Renal cortical epithelial cell (primary cell): ENCODE results near the gene LRRC46. TPM values are rescaled to one million over a fixed set of nuclear protein-coding genes. Genes with fewer than 3 reads are reported as not detected.

Experiments used
- DNase-seq: peaks from one replicate; pipeline ENCODE4 v3.0.0-alpha.2; 2011; ENCODE audit warnings: low read depth
- total RNA-seq: library from RNA; depleted of rRNA; stranded (reverse); fragments of >200 nt; gene quantifications from 2 replicates; pipeline ENCODE4 v1.2.3, GENCODE V29; 2014

The LRRC46 gene
- total RNA-seq, 1 donor from 2014 or later = 0.45 TPM

- DNase-seq = no peak
These were observed 46.9 kb downstream of the LRRC46 start for GRCh38 chr17:47878203-47879027.

GRCh38 chr17:47879028-47879585, 47.6 kb downstream of the LRRC46 start:
- peak; percentile 42 for DNase-seq

GRCh38 chr17:47879776-47880454, 48.4 kb downstream of the LRRC46 start:
- DNase-seq = no peak

- no peak for DNase-seq
These were observed 50.8 kb downstream of the LRRC46 start for GRCh38 chr17:47882247-47882646.

GRCh38 chr17:47882695-47883588, 51.5 kb downstream of the LRRC46 start:
- DNase-seq = no peak

GRCh38 chr17:47883589-47884426, 52.3 kb downstream of the LRRC46 start:
- DNase-seq = no peak

GRCh38 chr17:47884427-47884740, 52.9 kb downstream of the LRRC46 start:
- DNase-seq = no peak

GRCh38 chr17:47884905-47885730, 53.6 kb downstream of the LRRC46 start:
- no peak for DNase-seq

Other genes starting within 250 kb of the LRRC46 start
- gene KPNB1, start 181.8 kb upstream of the LRRC46 start, total RNA-seq = 421 and 446 TPM in 2 replicates
- gene TBKBP1, start 137.5 kb upstream of the LRRC46 start, total RNA-seq = 4.3 and 10.7 TPM in 2 replicates
- gene TBX21, start 98.4 kb upstream of the LRRC46 start, total RNA-seq = not detected in 2 replicates
- 6.6 and 11.3 TPM in 2 replicates for gene OSBPL7, start 9.9 kb upstream of the LRRC46 start, total RNA-seq
- gene MRPL10, start 129 bp upstream of the LRRC46 start, total RNA-seq = 21.0 and 25.4 TPM in 2 replicates
- gene SCRN2, start 9.6 kb downstream of the LRRC46 start, total RNA-seq = 21.3 and 50.4 TPM in 2 replicates
- 0.87 and 1.2 TPM in 2 replicates for gene SP6, start 19.5 kb downstream of the LRRC46 start, total RNA-seq
- gene SP2, start 64.6 kb downstream of the LRRC46 start, total RNA-seq = 0.35 and 3.1 TPM in 2 replicates
- gene PNPO, start 109.9 kb downstream of the LRRC46 start, total RNA-seq = 76.7 and 77.6 TPM in 2 replicates
- gene PRR15L, start 126.2 kb downstream of the LRRC46 start, total RNA-seq = 0.85 and 6.9 TPM in 2 replicates
- gene CDK5RAP3, start 139.4 kb downstream of the LRRC46 start, total RNA-seq = 50.7 and 66.2 TPM in 2 replicates
- 6.8 and 8.0 TPM in 2 replicates for gene COPZ2, start 206.1 kb downstream of the LRRC46 start, total RNA-seq
- gene NFE2L1, start 216.7 kb downstream of the LRRC46 start, total RNA-seq = 75.0 and 267 TPM in 2 replicates